Mesenchymal stem cell (in vitro differentiated cells and primary cell): ENCODE results near the gene PROS1.
"Not testable (repeated sequence)": the region's sequence is repeated elsewhere in the genome, so short reads cannot be mapped to it uniquely, and the experiment has no call there.

Source experiments
- DNase-seq: peaks from one replicate; pipeline ENCODE4 v3.0.0-alpha.2; 2013
- H2AFZ ChIP-seq: one replicate; pipeline ENCODE4 v1.6.1; 2013; ENCODE audit warnings: low read depth, mild to moderate bottlenecking, control low read depth, inconsistent platforms, low read length, moderate library complexity
- H2AK5ac ChIP-seq: 2 replicates; pipeline ENCODE4 v1.6.1; 2013; ENCODE audit warnings: low read length, moderate library complexity, mild to moderate bottlenecking, inconsistent platforms; ENCODE audit not compliant: severe bottlenecking
- H2BK120ac ChIP-seq: one replicate; pipeline ENCODE4 v1.6.1; 2013; ENCODE audit warnings: low read depth, mild to moderate bottlenecking, inconsistent platforms, low read length, moderate library complexity
- H2BK12ac ChIP-seq, 2 experiments: one replicate each; pipeline ENCODE4 v1.6.1; 2013; ENCODE audit warnings: inconsistent platforms in 2 of 2, low read length in 2 of 2, mild to moderate bottlenecking in 2 of 2, moderate library complexity in 2 of 2, control low read depth in 1 of 2
- H2BK15ac ChIP-seq: one replicate; pipeline ENCODE4 v1.6.1; 2013; ENCODE audit warnings: mild to moderate bottlenecking, low read depth, inconsistent platforms; ENCODE audit not compliant: poor library complexity, severe bottlenecking
- H2BK5ac ChIP-seq: 2 replicates; pipeline ENCODE4 v1.6.1; 2013; ENCODE audit warnings: low read depth, mild to moderate bottlenecking, low read length, control low read depth, inconsistent platforms; ENCODE audit not compliant: poor library complexity, severe bottlenecking
- H3K14ac ChIP-seq, 2 experiments: one replicate each; pipeline ENCODE4 v1.6.1; 2013; ENCODE audit warnings: inconsistent platforms in 2 of 2, low read length in 2 of 2, control low read depth in 1 of 2, mild to moderate bottlenecking in 1 of 2, moderate library complexity in 1 of 2
- H3K18ac ChIP-seq, 2 experiments: one replicate each; pipeline ENCODE4 v1.6.1; 2013; ENCODE audit warnings: inconsistent platforms in 2 of 2, low read length in 2 of 2, control low read depth in 1 of 2, low read depth in 1 of 2, mild to moderate bottlenecking in 1 of 2
- H3K23ac ChIP-seq, 2 experiments: one replicate each; pipeline ENCODE4 v1.6.1; 2013; ENCODE audit warnings: inconsistent platforms in 2 of 2, low read length in 2 of 2, mild to moderate bottlenecking in 2 of 2, moderate library complexity in 2 of 2, control low read depth in 1 of 2
- H3K27ac ChIP-seq: 2 replicates; pipeline ENCODE4 v1.5.1; 2013; ENCODE audit warnings: mild to moderate bottlenecking, moderate library complexity, low read length, control low read depth, inconsistent platforms; ENCODE audit not compliant: poor library complexity, severe bottlenecking
- H3K27me3 ChIP-seq, 2 experiments: 2 replicates each; pipeline versions ENCODE4 v1.6.1 to v1.7.0; 2013; ENCODE audit warnings: low read length in 2 of 2, mild to moderate bottlenecking in 2 of 2, moderate library complexity in 2 of 2, control low read depth in 1 of 2, inconsistent platforms in 1 of 2; ENCODE audit not compliant: control insufficient read depth in 1 of 2, insufficient read depth in 1 of 2
- H3K36me3 ChIP-seq, 2 experiments: 2 replicates each; pipeline versions ENCODE4 v1.6.1 to v1.7.0; 2013; ENCODE audit warnings: low read length in 2 of 2, control low read depth in 1 of 2, inconsistent platforms in 1 of 2, low read depth in 1 of 2, mild to moderate bottlenecking in 1 of 2; ENCODE audit not compliant: insufficient read depth in 2 of 2, control insufficient read depth in 1 of 2
- H3K4ac ChIP-seq, 2 experiments: one replicate each; pipeline ENCODE4 v1.6.1; 2013; ENCODE audit warnings: inconsistent platforms in 2 of 2, low read length in 2 of 2, mild to moderate bottlenecking in 2 of 2, moderate library complexity in 2 of 2, control low read depth in 1 of 2, low read depth in 1 of 2
- H3K4me1 ChIP-seq: 2 replicates; pipeline ENCODE4 v1.6.1; 2013; ENCODE audit warnings: low read depth, low read length, control low read depth; ENCODE audit not compliant: control insufficient read depth, insufficient read depth
- H3K4me2 ChIP-seq: 2 replicates; pipeline ENCODE4 v1.6.1; 2013; ENCODE audit warnings: low read length, mild to moderate bottlenecking, inconsistent platforms; ENCODE audit not compliant: poor library complexity, severe bottlenecking
- H3K4me3 ChIP-seq, 2 experiments: 2 replicates each; pipeline versions ENCODE4 v1.5.1 to v1.7.0; 2013; ENCODE audit warnings: low read length in 2 of 2, mild to moderate bottlenecking in 2 of 2, control low read depth in 1 of 2, low read depth in 1 of 2; ENCODE audit not compliant: insufficient read depth in 1 of 2
- H3K79me1 ChIP-seq: replicated peaks from 2 replicates; pipeline ENCODE4 v1.6.1; 2013; ENCODE audit warnings: mild to moderate bottlenecking, control low read depth, low read length, inconsistent platforms; ENCODE audit not compliant: poor library complexity, severe bottlenecking
- H3K9ac ChIP-seq: 2 replicates; pipeline ENCODE4 v1.7.0; 2013; ENCODE audit warnings: mild to moderate bottlenecking, low read length, moderate library complexity
- H3K9me3 ChIP-seq: 2 replicates; pipeline ENCODE4 v1.7.0; 2013; ENCODE audit warnings: mild to moderate bottlenecking, low read length; ENCODE audit not compliant: control insufficient read depth
- H4K8ac ChIP-seq: one replicate; pipeline ENCODE4 v1.6.1; 2013; ENCODE audit warnings: inconsistent platforms, mild to moderate bottlenecking, low read length, moderate library complexity
- H4K91ac ChIP-seq: one replicate; pipeline ENCODE4 v1.6.1; 2013; ENCODE audit warnings: mild to moderate bottlenecking, low read length, inconsistent platforms
- WGBS: methylation state at CpG from one replicate; pipeline ENCODE4 v1.1.7; 2013; ENCODE audit warnings: mixed read lengths; 5-methylcytosine and 5-hydroxymethylcytosine counted together

PROS1 gene

DNA sequence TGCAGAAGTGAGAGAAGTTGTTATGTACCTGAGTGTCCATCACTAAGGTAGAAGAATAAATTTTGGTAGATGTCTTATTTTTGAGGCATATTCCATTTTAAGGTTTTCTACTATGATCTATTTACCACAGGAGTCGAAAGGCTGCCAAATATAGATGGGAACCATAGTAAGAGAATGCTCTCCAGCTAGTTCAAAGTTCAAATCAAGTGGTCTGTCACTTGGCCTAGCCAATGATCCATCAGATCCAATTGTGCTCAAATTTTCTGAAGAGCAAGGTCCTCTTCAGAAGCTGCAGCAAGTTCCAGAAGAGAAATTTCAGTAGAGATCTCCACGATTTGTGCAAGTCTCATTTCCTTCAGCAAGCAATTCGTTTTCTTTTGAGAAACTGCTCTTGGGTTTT is 10.9 kb downstream of the PROS1 start:
- Histone ChIP-seq H3K4me2 (no peak overlapping the region), H3K27me3 (no peaks in the 10 kb centered on the region), H3K9ac (no peak overlapping the region), H3K18ac (no peak overlapping the region), H3K27ac (no peak overlapping the region), H4K8ac (no peak overlapping the region), H3K9me3 (no peaks in the 10 kb centered on the region), H3K4me3 (no peak overlapping the region), H3K79me1 (no peaks in the 10 kb centered on the region), H3K14ac (no peak overlapping the region), H2AK5ac (no peak overlapping the region), H2BK12ac (no peak overlapping the region), H2BK15ac (no peak overlapping the region), H3K4ac (no peak overlapping the region), H2AFZ (no peak overlapping the region), H3K4me1 (no peaks in the 10 kb centered on the region), H4K91ac (no peak overlapping the region), H3K23ac (no peak overlapping the region), H3K36me3 (no peaks in the 10 kb centered on the region), H2BK120ac (no peak overlapping the region), H2BK5ac (no peak overlapping the region)
- WGBS, result 68% methylated on average over 3 of the region's 3 CpGs
- DNase-seq, result no peak

DNA sequence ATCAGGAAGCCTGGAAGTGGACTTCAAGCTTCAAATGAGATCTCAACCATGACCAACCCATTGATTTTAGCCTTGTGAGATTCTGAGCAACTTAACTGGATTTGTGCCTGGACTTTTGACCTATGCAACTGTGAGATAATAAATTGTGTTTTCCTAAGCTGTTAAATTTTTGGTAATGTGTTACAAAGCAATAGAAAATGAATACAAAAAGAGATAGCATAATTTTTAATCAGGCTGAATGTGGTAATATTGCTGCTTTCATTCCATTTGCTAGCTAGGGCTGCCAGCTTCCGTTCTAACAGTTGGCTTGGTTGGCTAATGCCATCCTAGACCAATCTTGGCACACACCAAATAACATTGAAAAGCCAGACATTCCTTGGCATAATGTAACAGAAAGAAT is 12.2 kb downstream of the PROS1 start:
- no peak overlapping the region for H3K23ac ChIP-seq
- no peak overlapping the region for H2BK15ac ChIP-seq
- WGBS, result 75% methylated on average over 1 of the region's 1 CpG
- H3K18ac ChIP-seq, result no peak overlapping the region
- no peak overlapping the region for H3K4me3 ChIP-seq
- no peak for DNase-seq
- H3K14ac ChIP-seq, result no peak overlapping the region
- no peaks in the 10 kb centered on the region for H3K9me3 ChIP-seq
- H3K4me2 ChIP-seq, result no peak overlapping the region
- no peaks in the 10 kb centered on the region for H3K4me1 ChIP-seq
- H2BK5ac ChIP-seq, result no peak overlapping the region
- H2AK5ac ChIP-seq, result no peak overlapping the region
- H3K27ac ChIP-seq, result no peak overlapping the region
- no peak overlapping the region for H2AFZ ChIP-seq
- no peak overlapping the region for H4K91ac ChIP-seq
- no peak overlapping the region for H2BK120ac ChIP-seq
- no peak overlapping the region for H4K8ac ChIP-seq
- no peaks in the 10 kb centered on the region for H3K36me3 ChIP-seq
- H3K4ac ChIP-seq, result no peak overlapping the region
- no peak overlapping the region for H2BK12ac ChIP-seq
- no peaks in the 10 kb centered on the region for H3K27me3 ChIP-seq
- no peak overlapping the region for H3K9ac ChIP-seq
- no peaks in the 10 kb centered on the region for H3K79me1 ChIP-seq

DNA sequence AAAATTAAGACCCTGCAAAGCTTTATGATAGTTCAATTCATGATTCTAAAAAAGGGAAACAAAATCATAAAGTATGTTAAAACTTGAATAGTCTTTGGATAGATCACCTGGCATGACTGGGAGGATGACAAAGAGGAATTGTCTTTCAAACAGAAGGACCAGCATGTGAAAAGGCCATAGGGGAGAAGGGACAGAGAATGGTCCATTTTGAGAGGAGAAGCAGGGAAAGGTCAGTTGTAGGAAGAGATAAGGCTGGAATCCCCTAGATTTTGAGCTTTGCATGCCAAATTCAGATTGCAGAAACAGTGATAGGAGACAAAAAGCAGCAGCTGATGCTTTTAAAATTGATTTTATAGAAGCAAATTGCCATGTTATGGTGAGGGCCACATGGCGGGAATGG is 12.7 kb downstream of the PROS1 start:
- H4K8ac ChIP-seq, result no peak overlapping the region
- no peak overlapping the region for H2BK12ac ChIP-seq
- H3K4ac ChIP-seq, result no peak overlapping the region
- H3K4me2 ChIP-seq, result no peak overlapping the region
- WGBS, result 100% methylated on average over 1 of the region's 1 CpG
- no peak overlapping the region for H2AFZ ChIP-seq
- H3K79me1 ChIP-seq, result no peaks in the 10 kb centered on the region
- H3K9ac ChIP-seq, result no peak overlapping the region
- no peaks in the 10 kb centered on the region for H3K4me1 ChIP-seq
- no peak overlapping the region for H3K4me3 ChIP-seq
- H3K36me3 ChIP-seq, result no peaks in the 10 kb centered on the region
- DNase-seq, result no peak
- H2AK5ac ChIP-seq, result no peak overlapping the region
- no peak overlapping the region for H4K91ac ChIP-seq
- no peak overlapping the region for H2BK5ac ChIP-seq
- H3K27me3 ChIP-seq, result no peaks in the 10 kb centered on the region
- H3K27ac ChIP-seq, result no peak overlapping the region
- H3K9me3 ChIP-seq, result no peaks in the 10 kb centered on the region
- H2BK15ac ChIP-seq, result no peak overlapping the region
- no peak overlapping the region for H3K23ac ChIP-seq
- H3K14ac ChIP-seq, result no peak overlapping the region
- H3K18ac ChIP-seq, result no peak overlapping the region
- H2BK120ac ChIP-seq, result no peak overlapping the region

DNA sequence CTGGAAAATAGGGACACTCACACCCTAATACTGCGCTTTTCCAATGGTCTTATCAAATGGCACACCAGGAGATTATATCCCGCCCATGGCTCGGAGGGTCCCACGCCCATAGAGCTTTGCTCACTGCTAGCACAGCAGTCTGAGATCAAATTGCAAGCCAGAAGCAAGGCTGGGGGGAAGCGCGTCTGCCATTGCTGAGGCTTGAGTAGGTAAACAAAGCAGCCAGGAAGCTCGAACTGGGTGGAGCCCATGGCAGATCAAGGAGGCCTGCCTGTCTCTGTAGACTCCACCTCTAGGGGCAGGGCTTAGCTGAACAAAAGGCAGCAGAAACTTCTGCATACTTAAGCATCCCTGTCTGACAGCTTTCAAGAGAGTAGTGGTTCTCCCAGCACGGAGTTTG is 23.7 kb downstream of the PROS1 start:
- H2AK5ac ChIP-seq, H3K79me1 ChIP-seq, H4K8ac ChIP-seq, H3K27me3 ChIP-seq, H2BK5ac ChIP-seq, H3K4me2 ChIP-seq, H3K4me1 ChIP-seq, H3K18ac ChIP-seq, H3K4me3 ChIP-seq, H4K91ac ChIP-seq, H3K14ac ChIP-seq, H2BK12ac ChIP-seq, H3K23ac ChIP-seq, H2AFZ ChIP-seq, DNase-seq, H3K9me3 ChIP-seq, H2BK120ac ChIP-seq, H3K4ac ChIP-seq, H2BK15ac ChIP-seq, H3K36me3 ChIP-seq, H3K9ac ChIP-seq, H3K27ac ChIP-seq: not testable (repeated sequence)
- WGBS, result 87% methylated on average over 8 of the region's 8 CpGs
